ENCODE results near the gene PLXNC1. TPM values are rescaled to one million over a fixed set of nuclear protein-coding genes. Genes with fewer than 3 reads are reported as not detected.

PLXNC1 gene
- total and polyA plus RNA-seq, 9 of the 15 experiments (the other 6 are each of a cell fraction or from before 2014, with no cell fraction given) = 0.08 to 0.87 (median 0.28) TPM

DNA sequence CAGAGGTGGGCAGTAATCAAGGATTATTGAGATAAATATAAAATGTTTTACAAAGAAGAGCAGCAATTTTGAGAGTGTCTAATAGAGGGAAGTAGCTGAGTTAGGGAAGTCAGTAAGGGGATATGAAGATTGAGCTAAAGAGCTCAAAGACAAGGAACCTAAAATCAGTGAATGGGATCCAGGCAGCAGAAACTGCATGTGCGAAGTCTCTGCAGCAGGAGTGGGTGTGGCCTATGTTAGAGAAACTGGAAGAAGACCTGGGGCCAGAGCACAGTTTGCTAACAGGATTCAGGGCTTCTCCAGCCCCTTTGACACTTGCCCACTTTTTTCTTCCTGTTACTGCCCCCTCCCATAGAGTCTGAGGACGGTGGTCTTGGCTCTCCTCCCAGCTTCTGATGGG is 36.3 kb upstream of the PLXNC1 start:
- FAIRE-seq = no peak
- TF ChIP-seq KLF1 (tag; IDR thresholded peaks at IDR 0.05) (no peak), ZKSCAN3 (CRISPR knock-in tag; IDR thresholded peaks at IDR 0.05) (no peak), SRF (CRISPR knock-in tag; IDR thresholded peaks at IDR 0.05) (no peak)
- H3K4me2 ChIP-seq (ENCODE audit: insufficient read depth, low read length) = no peak overlapping the region
- H3K36me3 ChIP-seq (ENCODE audit: control insufficient read depth, insufficient read depth, low read length) = no peaks in the 10 kb centered on the region
- H3K9ac ChIP-seq (ENCODE audit: insufficient read depth in 1 of 2, low read depth in 2 of 2, low read length in 2 of 2) = no peak overlapping the region
- H4K20me1 ChIP-seq (replicated peaks; ENCODE audit: control insufficient read depth, insufficient read depth, low read length) = no peaks in the 10 kb centered on the region
- ChIA-PET CTCF (ENCODE audit: low intra/inter-chr PET ratio) (interaction anchor here (0.6 kb wide), 1 partner anchor 10 kb away, joined by 4 read pairs; no protein-coding TSS in a partner anchor), POLR2A (interaction anchor here (0.7 to 1.8 kb wide), 3 partner anchors 10 to 26 kb away, joined by 3 to 5 read pairs (median 4); no protein-coding TSS in a partner anchor)
- H3K4me1 ChIP-seq (replicated peaks in 1 of 2; ENCODE audit: control insufficient read depth in 2 of 2, insufficient read depth in 2 of 2, low read length in 2 of 2) = no peaks in the 10 kb centered on the region; a peak in 1 of 5 replicates
- H2AFZ ChIP-seq (ENCODE audit: low read depth, low read length) = no peak overlapping the region
- no peaks in the 10 kb centered on the region for H3K79me2 ChIP-seq (ENCODE audit: control insufficient read depth, insufficient read depth, low read length)
- DNase-seq (ENCODE audit: extremely low read depth in 1 of 4, low spot score in 3 of 4) = no peak
- ATAC-seq = no peak
- no peaks in the 10 kb centered on the region; a peak in 1 of 5 replicates for H3K27me3 ChIP-seq (ENCODE audit: control insufficient read depth in 2 of 2, insufficient read depth in 2 of 2, low read length in 2 of 2)
- intact Hi-C loops (cut with micrococcal nuclease) = no loop called here
- 17% methylated on average over 2 of the region's 2 CpGs for WGBS (ENCODE audit: insufficient coverage, low coverage, missing lambda C conversion rate)
- in situ Hi-C loops (cut with MboI) = loop anchor here (25.0 kb wide), 1 partner anchor 1325 kb away; no protein-coding TSS in a partner anchor
- H3K9me3 ChIP-seq (replicated peaks; ENCODE audit: control insufficient read depth, insufficient read depth, low read depth, low read length) = no peaks in the 10 kb centered on the region
- no peaks in the 10 kb centered on the region for H3K9me1 ChIP-seq (ENCODE audit: control insufficient read depth, insufficient read depth, low read length)
- no peak overlapping the region for H3K4me3 ChIP-seq
- no peak overlapping the region for H3K27ac ChIP-seq (ENCODE audit: extremely low read depth, low read depth, low read length)
- no TSS peak for BruUV-seq (replicated peaks)

DNA sequence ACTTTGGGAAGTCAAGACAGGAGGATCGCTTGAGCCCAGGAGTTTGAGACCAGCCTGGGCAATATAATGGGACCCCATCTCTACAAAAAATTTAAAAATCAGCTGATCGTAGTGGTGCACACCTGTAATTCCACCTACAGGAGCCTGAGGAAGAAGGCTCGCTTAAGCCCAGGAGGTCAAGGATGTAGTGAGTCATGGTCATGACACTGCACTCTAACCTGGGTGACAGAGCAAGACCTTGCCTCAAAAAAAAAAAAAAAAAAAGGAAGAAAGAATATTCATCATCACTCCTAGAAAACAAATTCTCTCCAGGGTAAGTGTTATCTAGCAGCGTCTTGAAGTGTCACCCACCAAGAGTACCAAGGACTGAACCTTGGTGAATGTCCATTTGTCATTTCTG is 34.2 kb upstream of the PLXNC1 start:
- Histone ChIP-seq H3K79me2 (ENCODE audit: control insufficient read depth, insufficient read depth, low read length) (no peaks in the 10 kb centered on the region), H3K9me3 (replicated peaks; ENCODE audit: control insufficient read depth, insufficient read depth, low read depth, low read length) (no peaks in the 10 kb centered on the region), H3K9ac (ENCODE audit: insufficient read depth in 1 of 2, low read depth in 2 of 2, low read length in 2 of 2) (no peak overlapping the region), H4K20me1 (replicated peaks; ENCODE audit: control insufficient read depth, insufficient read depth, low read length) (no peaks in the 10 kb centered on the region), H3K4me3 (no peak overlapping the region), H3K27me3 (ENCODE audit: control insufficient read depth in 2 of 2, insufficient read depth in 2 of 2, low read length in 2 of 2) (no peaks in the 10 kb centered on the region; a peak in 1 of 5 replicates), H3K27ac (ENCODE audit: extremely low read depth, low read depth, low read length) (no peak overlapping the region), H3K36me3 (ENCODE audit: control insufficient read depth, insufficient read depth, low read length) (no peaks in the 10 kb centered on the region), H3K4me2 (ENCODE audit: insufficient read depth, low read length) (no peak overlapping the region), H3K9me1 (ENCODE audit: control insufficient read depth, insufficient read depth, low read length) (no peaks in the 10 kb centered on the region), H2AFZ (ENCODE audit: low read depth, low read length) (no peak overlapping the region), H3K4me1 (replicated peaks in 1 of 2; ENCODE audit: control insufficient read depth in 2 of 2, insufficient read depth in 2 of 2, low read length in 2 of 2) (no peaks in the 10 kb centered on the region)
- BruUV-seq (replicated peaks) = no TSS peak
- DNase-seq (ENCODE audit: extremely low read depth in 1 of 4, low spot score in 3 of 4) (no peak), FAIRE-seq (no peak), ATAC-seq (peak; percentile 50; the same call in 2 of the 3 replicates)
- ChIA-PET CTCF (ENCODE audit: low intra/inter-chr PET ratio) (interaction anchor here (0.6 kb wide), 1 partner anchor 268 kb away, joined by 3 read pairs; no protein-coding TSS in a partner anchor), POLR2A (interaction anchor here (0.7 kb wide), 1 partner anchor 50 kb away, joined by 3 read pairs; no protein-coding TSS in a partner anchor)
- in situ Hi-C loops (cut with MboI) (loop anchor here (25.0 kb wide), 1 partner anchor 1327 kb away; no protein-coding TSS in a partner anchor), intact Hi-C loops (cut with micrococcal nuclease) (no loop called here)
- WGBS (ENCODE audit: insufficient coverage, low coverage, missing lambda C conversion rate) = 20% methylated on average over 4 of the region's 4 CpGs
- TF ChIP-seq CSDE1 (IDR thresholded peaks at IDR 0.05) (no peak), POU5F1 (IDR thresholded peaks at IDR 0.05; ENCODE audit: borderline replicate concordance, low read depth, low read length, partially characterized antibody) (no peak), PPARD (CRISPR knock-in tag; IDR thresholded peaks at IDR 0.05) (no peak), MAFG (tag; conservative IDR thresholded peaks at IDR 0.05) (peak; percentile 54), ZEB2 (IDR thresholded peaks at IDR 0.05) (peak; percentile 47), NFE2 (IDR thresholded peaks at IDR 0.05; ENCODE audit: low read depth) (peak; percentile 68), TCF7 (IDR thresholded peaks at IDR 0.05; ENCODE audit: borderline replicate concordance) (no peak), ZNF384 (IDR thresholded peaks at IDR 0.05; ENCODE audit: low read depth, low read length) (peak; percentile 76), JUN (IDR thresholded peaks at IDR 0.05; ENCODE audit: borderline replicate concordance, low read depth, low read length) (peak; percentile 24; the same call in 1 of the 2 replicates), JUN (CRISPR knock-in tag; IDR thresholded peaks at IDR 0.05; ENCODE audit: borderline replicate concordance) (no peak), ZNF316 (IDR thresholded peaks at IDR 0.05) (peak; percentile 55), JUND (IDR thresholded peaks at IDR 0.05; ENCODE audit: borderline replicate concordance, low read depth, low read length) (peak; percentile 67), JUND (tag; IDR thresholded peaks at IDR 0.05; ENCODE audit: borderline replicate concordance, low read depth, low read length) (peak; percentile 63; the same call in 2 of the 3 replicates)
- TF ChIP-seq, protein P1, sequence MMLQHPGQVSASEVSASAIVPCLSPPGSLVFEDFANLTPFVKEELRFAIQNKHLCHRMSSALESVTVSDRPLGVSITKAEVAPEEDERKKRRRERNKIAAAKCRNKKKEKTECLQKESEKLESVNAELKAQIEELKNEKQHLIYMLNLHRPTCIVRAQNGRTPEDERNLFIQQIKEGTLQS (IDR thresholded peaks at IDR 0.05) = peak; percentile 63; the same call in 1 of the 2 replicates
- TF ChIP-seq, protein P1 (CRISPR knock-in tag; conservative IDR thresholded peaks at IDR 0.05) = no peak

Data from K562 (cell line).